Heart right ventricle (tissue), 16 donors: ENCODE data around the gene KIAA0930. TPM values are rescaled to one million over a fixed set of nuclear protein-coding genes. Genes with fewer than 3 reads are reported as not detected.

ENCODE experiments used
- ATAC-seq, 8 donors: fragments of 200-7000 bp; cut with Tn5 transposase; one replicate each; pipeline ENCODE4 v1.9.1; 2020; ENCODE audit warnings: mild to moderate bottlenecking in 8 of 8, moderate library complexity in 8 of 8, moderate number of reproducible peaks in 1 of 8
- DNase-seq, 2 donors: peaks; one replicate each; pipeline ENCODE4 v3.0.0-alpha.2; 2020
- H3K27ac ChIP-seq, 10 donors: fragments of 200-600 bp; sonication (generic) in 2 of 10; one replicate each; pipeline versions ENCODE4 v1.5.0 to v1.8.0; 2020 to 2022; ENCODE audit warnings: mild to moderate bottlenecking in 3 of 10
- H3K27me3 ChIP-seq, 7 donors: fragments of 200-600 bp; one replicate each; pipeline ENCODE4 v1.8.0; 2021 to 2022; ENCODE audit warnings: mild to moderate bottlenecking in 2 of 7
- H3K36me3 ChIP-seq, 9 donors: fragments of 200-600 bp; sonication (generic) in 1 of 9; one replicate each; pipeline versions ENCODE4 v1.5.0 to v1.8.0; 2020 to 2022; ENCODE audit warnings: mild to moderate bottlenecking in 2 of 9
- H3K4me1 ChIP-seq, 9 donors: fragments of 200-600 bp; sonication (generic) in 1 of 9; one replicate each; pipeline versions ENCODE4 v1.5.0 to v1.8.0; 2020 to 2022; ENCODE audit warnings: mild to moderate bottlenecking in 4 of 9
- H3K4me3 ChIP-seq, 10 donors: fragments of 200-600 bp; sonication (generic) in 2 of 10; one replicate each; pipeline versions ENCODE4 v1.5.0 to v1.8.0; 2020 to 2022; ENCODE audit warnings: mild to moderate bottlenecking in 7 of 10, moderate library complexity in 2 of 10
- H3K9me3 ChIP-seq, 11 donors: fragments of 200-600 bp in 10 of 11; sonication (generic) in 2 of 11; one replicate each; pipeline versions ENCODE4 v1.5.0 to v1.8.0; 2013 to 2022; ENCODE audit warnings: mild to moderate bottlenecking in 2 of 11, control low read depth in 1 of 11, moderate library complexity in 1 of 11
- CTCF ChIP-seq, 9 donors: fragments of 200-600 bp; sonication (generic) in 2 of 9; IDR thresholded peaks; one replicate each; pipeline versions ENCODE4 v1.5.0 to v1.8.0; 2021 to 2022; ENCODE audit warnings: antibody characterized with exemption in 9 of 9, mild to moderate bottlenecking in 5 of 9, moderate library complexity in 1 of 9
- WGBS, 2 donors: extraction: QIAGEN DNeasy Blood & Tissue Kit; methylation state at CpG; one replicate each; pipeline ENCODE4 v1.1.7; 2013; ENCODE audit warnings: inconsistent platforms in 1 of 2; 5-methylcytosine and 5-hydroxymethylcytosine counted together
- intact Hi-C, 10 donors: fragments of 100-400 bp; cut with DNase I; formaldehyde crosslinking; loops; one replicate each; pipeline versions ENCODE4 v1.11.1 to v1.14.2; 2022
- polyA plus RNA-seq, 2 donors: library from polyadenylated mRNA; stranded (reverse); fragments of 200-250 nt; gene quantifications; one replicate each; pipeline ENCODE4 v1.2.3, GENCODE V29; 2013
- total RNA-seq, 10 donors: library from RNA; stranded (reverse); fragmentation: NEBNext Ultra II Directional in 3 of 10; extraction: Animal tissue kit (Norgen Biotek cat#: 25700) in 3 of 10; gene quantifications; one replicate each; pipeline versions ENCODE4 v1.2.1 to v1.2.4, GENCODE V29; 2021 to 2023
- donor health status: Arrhythmogenic right ventricular cardiomyopathy.
- donor health status: ischemic (EF 13 %, LVEDD 7.1; RV severe dilation, severe dysfunction).
- donor health status: healthy with polysubstance abuse.
- donor health status: DM: no; HTN: yes; CAD: no.
- donor health status: DM: no; HTN: no; CAD: no.
- donor health status: ischemic (EF 25% LVEDD 6.9; RV normal size, moderate dysfunction).
- donor health status: ischemic (EF 25% LVEDD 5.7; RV mildly dilated, moderate dysfunction).
- donor health status: healthy.
- donor health status: DM: yes; HTN: yes; CAD: no.
- donor health status: Ischemic cardiomyopathy.
- donor health status: ischemic (EF 35%, LVEDD 5.7; RV mildly dilated, moderate dysfunction).
- donor health status: nonischemic (EF 11% LVEDD 7.7; RV severe dilation, severe dysfunction).
- donor health status: DM: yes; HTN: yes; CAD: no.
- donor health status: PGD.
- donor health status: ischemic (EF 29% LVEDD 5.4; RV normal size, mild dysfunction).
- donor health status: nonischemic (EF 23%, LVEDD 6.1; RV moderate dilation, normal function).

KIAA0930 gene
- total and polyA plus RNA-seq, 12 donors = 9.1 to 48.3 (median 16.3) TPM

GRCh38 chr22:45157907-45158306, 82.8 kb downstream of the KIAA0930 start:
- Histone ChIP-seq H3K36me3 (peaks cover 0 to 25% (median 7%) of the 10 kb centered on the region in 9 donors), H3K9me3 (no peaks in the 10 kb centered on the region), H3K4me3 (no peak overlapping the region), H3K27ac (no peak overlapping the region), H3K4me1 (peaks cover 0 to 29% (median 12%) of the 10 kb centered on the region in 9 donors), H3K27me3 (no peaks in the 10 kb centered on the region)
- no peak for ATAC-seq
- DNase-seq = no peak
- intact Hi-C loops = no loop called here
- TF ChIP-seq CTCF (IDR thresholded peaks at IDR 0.05) = no peak
- WGBS, 2 donors = 77 to 81% methylated on average over 3 of the region's 3 CpGs

GRCh38 chr22:45155050-45155840, 85.4 kb downstream of the KIAA0930 start:
- Histone ChIP-seq H3K9me3 (no peaks in the 10 kb centered on the region), H3K36me3 (peaks cover 0 to 39% (median 12%) of the 10 kb centered on the region in 9 donors), H3K4me3 (no peak overlapping the region), H3K4me1 (peaks cover 0 to 19% (median 6%) of the 10 kb centered on the region in 9 donors), H3K27me3 (no peaks in the 10 kb centered on the region), H3K27ac (no peak overlapping the region)
- 84% methylated on average over 9 of the region's 9 CpGs for WGBS, 2 donors
- ATAC-seq = no peak
- intact Hi-C loops = no loop called here
- DNase-seq = no peak
- no peak for TF ChIP-seq CTCF (IDR thresholded peaks at IDR 0.05)

- peaks cover 0 to 11% (median 0%) of the 10 kb centered on the region in 9 donors for H3K4me1 ChIP-seq
- intact Hi-C loops = no loop called here
- TF ChIP-seq CTCF (IDR thresholded peaks at IDR 0.05) = no peak
- DNase-seq (no peak), ATAC-seq (no peak)
- H3K27me3 ChIP-seq = no peaks in the 10 kb centered on the region
- H3K4me3 ChIP-seq = no peak overlapping the region
- WGBS, 2 donors = 90 to 94% methylated on average over 3 of the region's 3 CpGs
- H3K36me3 ChIP-seq = peaks cover 0 to 43% (median 12%) of the 10 kb centered on the region in 9 donors
- no peaks in the 10 kb centered on the region for H3K9me3 ChIP-seq
- H3K27ac ChIP-seq = no peak overlapping the region
Measured at GRCh38 chr22:45154383-45154782, 86.3 kb downstream of the KIAA0930 start.

GRCh38 chr22:45151503-45151902, 89.2 kb downstream of the KIAA0930 start:
- ATAC-seq = no peak
- Histone ChIP-seq H3K27ac (no peak overlapping the region), H3K4me3 (no peak overlapping the region), H3K4me1 (no peaks in the 10 kb centered on the region), H3K27me3 (no peaks in the 10 kb centered on the region), H3K9me3 (no peaks in the 10 kb centered on the region), H3K36me3 (peaks cover 0 to 40% (median 6%) of the 10 kb centered on the region in 9 donors)
- no peak for DNase-seq
- TF ChIP-seq CTCF (IDR thresholded peaks at IDR 0.05) = no peak
- intact Hi-C loops = no loop called here
- WGBS, 2 donors = 89% methylated on average over 6 of the region's 6 CpGs
